PC-3 (cell line): ENCODE data around the gene PRKCQ. TPM values are rescaled to one million over a fixed set of nuclear protein-coding genes. Genes with fewer than 3 reads are reported as not detected.

ENCODE experiments used
- ATAC-seq: fragments of 200-7000 bp; cut with Tn5 transposase; 2 replicates; pipeline ENCODE4 v1.9.1; 2020; ENCODE audit warnings: mild to moderate bottlenecking, moderate library complexity
- BruUV-seq: library from RNA; stranded (reverse); fragments of 400-500 nt; replicated peaks from 2 replicates; lab custom pipeline; 2021; lab: Mats Ljungman, UMichigan
- CTCF ChIA-PET: fragments of 300-600 bp; sonication (Branson Sonifier 250); formaldehyde crosslinking; loops from one replicate; lab custom pipeline; 2022; ENCODE audit warnings: antibody characterized with exemption; lab: Charles Lee
- POLR2A ChIA-PET: fragments of 300-600 bp; sonication (Branson Sonifier 250); formaldehyde crosslinking; loops from one replicate; lab custom pipeline; 2022; ENCODE audit warnings: antibody characterized with exemption; ENCODE audit not compliant: unreplicated experiment; lab: Charles Lee
- DNase-seq: peaks from one replicate; pipeline ENCODE4 v3.0.0-alpha.2; 2015
- H2AFZ ChIP-seq: fragments of 300-600 bp; sonication (generic); 2 replicates; pipeline ENCODE4 v1.6.0; 2016; ENCODE audit warnings: antibody characterized with exemption, low read length
- H3F3A ChIP-seq: fragments of 300-600 bp; sonication (generic); one replicate; pipeline ENCODE4 v1.6.0; 2017; ENCODE audit warnings: antibody characterized with exemption, low read length, control low read depth, mild to moderate bottlenecking; ENCODE audit not compliant: unreplicated experiment
- H3K27ac ChIP-seq: fragments of 300-600 bp; sonication (generic); 2 replicates; pipeline ENCODE4 v1.5.1; 2016; ENCODE audit warnings: mild to moderate bottlenecking, low read length
- H3K27me3 ChIP-seq: fragments of 300-600 bp; sonication (generic); 2 replicates; pipeline ENCODE4 v1.6.1; 2016; ENCODE audit warnings: low read length, mixed read lengths
- H3K36me3 ChIP-seq: fragments of 300-600 bp; sonication (generic); 2 replicates; pipeline ENCODE4 v1.6.1; 2016; ENCODE audit warnings: low read depth, mixed run types, low read length, mixed read lengths
- H3K4me1 ChIP-seq: fragments of 300-600 bp; sonication (generic); 2 replicates; pipeline ENCODE4 v1.5.1; 2016; ENCODE audit warnings: low read length; ENCODE audit not compliant: insufficient read depth
- H3K4me2 ChIP-seq: fragments of 300-600 bp; sonication (generic); 2 replicates; pipeline ENCODE4 v1.6.0; 2016; ENCODE audit warnings: low read length
- H3K4me3 ChIP-seq: fragments of 300-600 bp; sonication (generic); 2 replicates; pipeline ENCODE4 v1.5.1; 2016; ENCODE audit warnings: mild to moderate bottlenecking, low read length, mixed read lengths
- H3K79me2 ChIP-seq: fragments of 300-600 bp; sonication (generic); 2 replicates; pipeline ENCODE4 v1.6.1; 2017; ENCODE audit warnings: low read length, mixed read lengths
- H3K9ac ChIP-seq: fragments of 300-600 bp; sonication (generic); 2 replicates; pipeline ENCODE4 v1.6.0; 2016; ENCODE audit warnings: mild to moderate bottlenecking, low read length
- H3K9me2 ChIP-seq: fragments of 300-600 bp; sonication (generic); replicated peaks from 2 replicates; pipeline ENCODE4 v1.6.1; 2016; ENCODE audit warnings: mixed run types, low read length, mixed read lengths
- H3K9me3 ChIP-seq: fragments of 300-600 bp; sonication (generic); 2 replicates; pipeline ENCODE4 v1.6.1; 2016; ENCODE audit warnings: low read length, mixed read lengths
- H4K20me1 ChIP-seq: fragments of 300-600 bp; sonication (generic); 2 replicates; pipeline ENCODE4 v1.6.1; 2016; ENCODE audit warnings: low read length, mixed read lengths
- EZH2 ChIP-seq: fragments of 300-600 bp; sonication (generic); IDR thresholded peaks from one replicate; pipeline ENCODE4 v1.6.1; 2017; ENCODE audit warnings: antibody characterized with exemption, mild to moderate bottlenecking, low read length; ENCODE audit not compliant: unreplicated experiment
- EZH2phosphoT487 ChIP-seq: fragments of 300-600 bp; sonication (generic); IDR thresholded peaks from 2 replicates; pipeline ENCODE4 v1.6.1; 2018; ENCODE audit warnings: mild to moderate bottlenecking, antibody characterized with exemption, low read length, borderline replicate concordance
- intact Hi-C: fragments of 100-400 bp; cut with micrococcal nuclease; formaldehyde crosslinking; loops from 2 replicates; pipeline ENCODE4 v1.9.0; 2023
- total RNA-seq: library from RNA; depleted of rRNA; stranded (reverse); fragments of >200 nt; gene quantifications from 2 replicates; pipeline ENCODE4 v1.2.3, GENCODE V29; 2014
- TF ChIP-seq, protein P1 (sequence below): fragments of 300-600 bp; sonication (generic); conservative IDR thresholded peaks from 2 replicates; pipeline ENCODE4 v1.5.1; 2017; ENCODE audit warnings: antibody characterized with exemption, low read depth, mild to moderate bottlenecking, low read length

The PRKCQ gene
- total RNA-seq, 1 experiment from 2014 or later = not detected

DNA sequence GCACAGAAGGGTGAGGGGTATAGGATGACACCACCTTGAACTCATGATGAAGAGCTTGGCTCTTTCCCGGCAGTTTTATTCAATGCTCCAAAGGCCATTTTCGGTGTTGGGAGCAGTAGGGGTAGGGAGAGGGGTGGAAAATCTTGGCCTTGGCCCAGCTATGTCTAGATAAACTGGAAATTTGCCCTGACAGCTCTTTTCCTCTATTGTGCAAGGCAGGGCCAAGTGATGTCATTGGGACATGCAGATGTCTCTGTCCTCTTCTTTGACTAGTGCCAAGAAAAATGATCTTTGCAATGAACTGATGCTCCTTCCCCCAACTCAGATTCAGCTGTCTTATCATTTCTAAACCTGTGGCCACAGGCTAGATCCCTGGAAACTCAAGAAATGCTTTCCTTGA, 27.7 kb upstream of the PRKCQ start:
- DNase-seq (no peak), ATAC-seq (no peak)
- H3K9ac ChIP-seq = no peak overlapping the region
- no peaks in the 10 kb centered on the region for H3K4me1 ChIP-seq
- H3K9me3 ChIP-seq = no peaks in the 10 kb centered on the region
- TF ChIP-seq EZH2 = no peak
- no peak for TF ChIP-seq EZH2phosphoT487
- TF ChIP-seq, protein P1, sequence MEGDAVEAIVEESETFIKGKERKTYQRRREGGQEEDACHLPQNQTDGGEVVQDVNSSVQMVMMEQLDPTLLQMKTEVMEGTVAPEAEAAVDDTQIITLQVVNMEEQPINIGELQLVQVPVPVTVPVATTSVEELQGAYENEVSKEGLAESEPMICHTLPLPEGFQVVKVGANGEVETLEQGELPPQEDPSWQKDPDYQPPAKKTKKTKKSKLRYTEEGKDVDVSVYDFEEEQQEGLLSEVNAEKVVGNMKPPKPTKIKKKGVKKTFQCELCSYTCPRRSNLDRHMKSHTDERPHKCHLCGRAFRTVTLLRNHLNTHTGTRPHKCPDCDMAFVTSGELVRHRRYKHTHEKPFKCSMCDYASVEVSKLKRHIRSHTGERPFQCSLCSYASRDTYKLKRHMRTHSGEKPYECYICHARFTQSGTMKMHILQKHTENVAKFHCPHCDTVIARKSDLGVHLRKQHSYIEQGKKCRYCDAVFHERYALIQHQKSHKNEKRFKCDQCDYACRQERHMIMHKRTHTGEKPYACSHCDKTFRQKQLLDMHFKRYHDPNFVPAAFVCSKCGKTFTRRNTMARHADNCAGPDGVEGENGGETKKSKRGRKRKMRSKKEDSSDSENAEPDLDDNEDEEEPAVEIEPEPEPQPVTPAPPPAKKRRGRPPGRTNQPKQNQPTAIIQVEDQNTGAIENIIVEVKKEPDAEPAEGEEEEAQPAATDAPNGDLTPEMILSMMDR = no peak
- no peak overlapping the region for H2AFZ ChIP-seq
- H3K36me3 ChIP-seq = no peaks in the 10 kb centered on the region
- ChIA-PET POLR2A (no interaction called here), CTCF (no interaction called here)
- no peaks in the 10 kb centered on the region for H4K20me1 ChIP-seq
- H3K79me2 ChIP-seq = no peaks in the 10 kb centered on the region
- no peak overlapping the region for H3K27ac ChIP-seq
- peaks cover 27% of the 10 kb centered on the region for H3K27me3 ChIP-seq
- H3K4me2 ChIP-seq = no peak overlapping the region
- no peak overlapping the region for H3K4me3 ChIP-seq
- no peaks in the 10 kb centered on the region for H3F3A ChIP-seq
- no peaks in the 10 kb centered on the region for H3K9me2 ChIP-seq
- intact Hi-C loops = no loop called here
- no TSS peak for BruUV-seq

DNA sequence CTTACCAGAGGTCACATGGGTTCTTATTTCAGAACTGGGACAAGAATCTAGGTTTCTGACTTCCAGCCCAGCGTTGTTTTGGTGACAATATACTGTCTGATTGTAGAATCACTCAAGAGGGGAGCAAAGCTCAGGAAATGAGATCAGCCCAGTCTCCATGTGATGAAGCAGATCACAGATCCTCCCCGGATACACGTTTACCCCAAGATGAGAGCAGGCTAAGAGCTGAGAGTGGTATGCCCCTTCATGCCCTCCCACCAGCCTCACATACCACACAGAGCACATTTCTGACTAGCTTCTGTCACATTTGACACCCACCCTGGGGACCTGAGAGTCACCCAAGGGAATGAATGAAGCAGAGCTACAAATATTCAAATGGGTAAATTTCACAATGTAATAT, 27.1 kb upstream of the PRKCQ start:
- POLR2A ChIA-PET = no interaction called here
- intact Hi-C loops = no loop called here
- DNase-seq (no peak), ATAC-seq (no peak)
- no peak overlapping the region for H3K27ac ChIP-seq
- H3K9me2 ChIP-seq = no peaks in the 10 kb centered on the region
- H3K4me1 ChIP-seq = no peaks in the 10 kb centered on the region
- H2AFZ ChIP-seq = no peak overlapping the region
- H4K20me1 ChIP-seq = no peaks in the 10 kb centered on the region
- no peaks in the 10 kb centered on the region for H3K79me2 ChIP-seq
- no peaks in the 10 kb centered on the region for H3K36me3 ChIP-seq
- no peaks in the 10 kb centered on the region for H3K9me3 ChIP-seq
- H3K4me2 ChIP-seq = no peak overlapping the region
- CTCF ChIA-PET = no interaction called here
- no TSS peak for BruUV-seq
- peaks cover 30% of the 10 kb centered on the region for H3K27me3 ChIP-seq
- H3K9ac ChIP-seq = no peak overlapping the region
- no peaks in the 10 kb centered on the region for H3F3A ChIP-seq
- TF ChIP-seq, protein P1 = no peak
- TF ChIP-seq EZH2phosphoT487 = no peak
- no peak overlapping the region for H3K4me3 ChIP-seq

DNA sequence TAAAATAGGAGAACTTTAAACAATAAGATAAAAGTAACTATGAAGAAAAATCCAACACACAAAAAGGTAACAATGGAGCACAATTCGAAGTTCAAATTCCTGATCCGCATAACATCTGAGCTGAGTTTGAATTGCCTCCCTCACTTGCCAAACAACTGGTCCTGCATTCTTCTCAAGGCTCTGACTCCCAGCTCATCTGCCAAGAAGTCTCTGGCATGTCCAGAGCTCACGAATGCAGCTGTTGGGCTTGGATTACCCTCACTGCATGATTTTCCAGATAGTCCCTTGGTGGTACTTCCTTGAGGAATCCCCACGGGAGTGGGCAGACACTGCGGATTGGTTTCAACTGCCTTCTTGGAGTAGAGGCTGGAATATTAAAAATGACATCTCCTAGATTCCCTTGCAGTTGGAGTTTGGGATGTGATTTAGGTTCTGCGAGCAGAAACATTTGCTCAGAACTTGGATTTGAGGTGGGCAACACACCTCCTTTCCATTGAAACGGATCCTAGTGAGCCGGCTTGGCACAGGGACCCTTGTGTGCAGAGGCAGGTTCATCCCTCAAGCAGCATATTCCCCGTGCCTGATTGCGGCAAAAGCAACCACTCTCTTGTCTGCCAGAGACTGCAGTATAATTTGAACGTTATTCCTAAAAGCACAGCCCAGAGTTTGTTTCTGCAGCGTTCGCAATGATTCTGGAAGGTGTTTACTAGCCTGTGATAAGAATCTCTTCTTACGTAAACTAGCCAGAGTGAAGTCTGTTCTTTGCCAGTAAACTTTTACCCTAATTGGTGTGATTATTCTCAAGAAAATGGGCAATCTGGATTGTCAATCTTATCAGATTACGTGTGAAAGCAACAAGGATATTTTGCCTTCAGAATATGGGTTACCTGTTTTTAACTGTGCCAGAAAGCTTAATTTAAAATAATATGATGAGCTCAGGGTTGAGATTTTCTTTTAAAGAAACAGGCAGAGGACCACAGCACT, 23.4 kb upstream of the PRKCQ start:
- Histone ChIP-seq H3K4me2 (no peak overlapping the region), H3K4me1 (no peaks in the 10 kb centered on the region), H3K27me3 (peaks cover 30% of the 10 kb centered on the region), H3F3A (no peaks in the 10 kb centered on the region), H3K36me3 (no peaks in the 10 kb centered on the region), H3K9me2 (no peaks in the 10 kb centered on the region), H2AFZ (no peak overlapping the region), H3K9me3 (no peaks in the 10 kb centered on the region), H3K27ac (no peak overlapping the region), H4K20me1 (no peaks in the 10 kb centered on the region), H3K9ac (no peak overlapping the region), H3K79me2 (no peaks in the 10 kb centered on the region), H3K4me3 (no peak overlapping the region)
- no peak for DNase-seq
- intact Hi-C loops = no loop called here
- no TSS peak for BruUV-seq
- ChIA-PET CTCF (no interaction called here), POLR2A (no interaction called here)
- ATAC-seq = no peak
- TF ChIP-seq, protein P1 = no peak
- TF ChIP-seq EZH2 (no peak), EZH2phosphoT487 (no peak)
